ENCODE measurements around the gene KLHL6.
A peak's percentile ranks its signal among the peaks of the same experiment; 100 is the strongest.

The KLHL6 gene

GRCh38 chr3:183564046-183564445, 8.5 kb upstream of the KLHL6 start:
- no peak for DNase-seq (ENCODE audit: low read depth)
- TF ChIP-seq, protein P1, sequence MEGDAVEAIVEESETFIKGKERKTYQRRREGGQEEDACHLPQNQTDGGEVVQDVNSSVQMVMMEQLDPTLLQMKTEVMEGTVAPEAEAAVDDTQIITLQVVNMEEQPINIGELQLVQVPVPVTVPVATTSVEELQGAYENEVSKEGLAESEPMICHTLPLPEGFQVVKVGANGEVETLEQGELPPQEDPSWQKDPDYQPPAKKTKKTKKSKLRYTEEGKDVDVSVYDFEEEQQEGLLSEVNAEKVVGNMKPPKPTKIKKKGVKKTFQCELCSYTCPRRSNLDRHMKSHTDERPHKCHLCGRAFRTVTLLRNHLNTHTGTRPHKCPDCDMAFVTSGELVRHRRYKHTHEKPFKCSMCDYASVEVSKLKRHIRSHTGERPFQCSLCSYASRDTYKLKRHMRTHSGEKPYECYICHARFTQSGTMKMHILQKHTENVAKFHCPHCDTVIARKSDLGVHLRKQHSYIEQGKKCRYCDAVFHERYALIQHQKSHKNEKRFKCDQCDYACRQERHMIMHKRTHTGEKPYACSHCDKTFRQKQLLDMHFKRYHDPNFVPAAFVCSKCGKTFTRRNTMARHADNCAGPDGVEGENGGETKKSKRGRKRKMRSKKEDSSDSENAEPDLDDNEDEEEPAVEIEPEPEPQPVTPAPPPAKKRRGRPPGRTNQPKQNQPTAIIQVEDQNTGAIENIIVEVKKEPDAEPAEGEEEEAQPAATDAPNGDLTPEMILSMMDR (conservative IDR thresholded peaks at IDR 0.05; ENCODE audit: low read depth, low read length), result no peak
- H3K4me3 ChIP-seq (ENCODE audit: low read depth, low read length), result no peak overlapping the region

DNA sequence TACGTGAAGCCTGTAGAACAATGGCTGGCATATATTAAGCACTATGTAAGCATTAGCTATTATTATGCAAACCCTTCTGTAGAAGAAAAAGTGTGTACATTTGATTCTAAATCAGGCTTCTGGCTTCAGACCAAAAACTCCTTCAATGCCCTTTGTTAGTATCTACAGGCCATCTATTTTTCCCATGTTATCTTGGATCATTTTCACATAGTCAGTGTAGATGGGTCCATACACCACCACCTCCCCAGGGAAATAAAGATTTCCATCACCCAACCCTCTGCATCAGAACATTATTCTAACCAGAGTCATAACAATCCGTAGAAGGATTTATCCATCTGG, 8.0 kb upstream of the KLHL6 start:
- no peak overlapping the region for H3K4me3 ChIP-seq (ENCODE audit: low read depth, low read length)
- no peak for DNase-seq (ENCODE audit: low read depth)
- TF ChIP-seq, protein P1 (conservative IDR thresholded peaks at IDR 0.05; ENCODE audit: low read depth, low read length), result no peak

- H3K4me3 ChIP-seq (ENCODE audit: low read depth, low read length), result no peak overlapping the region
- TF ChIP-seq, protein P1 (conservative IDR thresholded peaks at IDR 0.05; ENCODE audit: low read depth, low read length), result peak; percentile 55
- DNase-seq (ENCODE audit: low read depth), result peak; percentile 49
Measured at GRCh38 chr3:183560607-183561006, 5.1 kb upstream of the KLHL6 start.

- no peak for DNase-seq (ENCODE audit: low read depth)
- TF ChIP-seq, protein P1 (conservative IDR thresholded peaks at IDR 0.05; ENCODE audit: low read depth, low read length), result no peak
- H3K4me3 ChIP-seq (ENCODE audit: low read depth, low read length), result no peak overlapping the region
Measured at GRCh38 chr3:183558495-183558894, 3.0 kb upstream of the KLHL6 start.

DNA sequence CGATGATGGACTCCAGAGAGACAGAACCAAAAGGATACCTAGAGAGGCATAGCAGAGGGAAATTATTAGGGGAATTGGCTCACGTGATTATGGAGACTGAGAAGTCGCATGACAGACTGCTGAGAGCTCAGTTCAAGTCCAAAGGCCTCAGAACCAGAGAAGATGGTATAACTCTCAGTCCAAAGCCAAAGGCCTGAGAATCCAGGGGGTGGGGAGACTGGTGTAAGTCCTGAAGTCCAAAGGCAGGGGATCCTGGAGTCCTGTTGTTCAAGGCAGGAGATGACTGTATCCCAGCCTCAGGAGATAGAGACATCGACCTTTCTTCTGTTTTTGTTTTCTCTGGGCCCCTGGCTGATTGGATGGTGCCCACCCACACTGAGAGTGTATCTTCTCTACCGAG, 1.2 kb upstream of the KLHL6 start:
- no peak for DNase-seq (ENCODE audit: low read depth)
- TF ChIP-seq, protein P1 (conservative IDR thresholded peaks at IDR 0.05; ENCODE audit: low read depth, low read length), result no peak
- no peak overlapping the region for H3K4me3 ChIP-seq (ENCODE audit: low read depth, low read length)

DNA sequence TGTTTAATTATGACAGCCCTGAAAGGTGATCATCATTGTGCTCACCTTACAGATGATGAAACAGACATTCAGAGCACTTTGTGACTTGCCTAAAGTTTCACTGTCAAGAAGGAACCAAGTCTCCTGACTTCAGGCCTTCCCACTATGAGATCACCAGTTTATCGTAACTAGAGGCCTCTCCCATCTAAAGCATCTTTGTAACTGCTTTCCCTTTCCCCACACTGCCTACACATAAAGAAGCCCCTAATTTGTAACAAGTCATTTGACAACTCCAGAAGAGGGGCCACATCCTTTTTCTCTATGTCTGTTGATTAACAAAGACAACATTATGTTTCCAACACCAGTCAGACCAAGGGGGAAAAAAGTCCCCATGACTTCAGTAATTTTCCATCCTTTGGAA, 1.1 kb downstream of the KLHL6 start:
- TF ChIP-seq, protein P1 (conservative IDR thresholded peaks at IDR 0.05; ENCODE audit: low read depth, low read length), result no peak
- no peak for DNase-seq (ENCODE audit: low read depth)
- H3K4me3 ChIP-seq (ENCODE audit: low read depth, low read length), result no peak overlapping the region

- TF ChIP-seq, protein P1 (conservative IDR thresholded peaks at IDR 0.05; ENCODE audit: low read depth, low read length), result no peak
- no peak overlapping the region for H3K4me3 ChIP-seq (ENCODE audit: low read depth, low read length)
- no peak for DNase-seq (ENCODE audit: low read depth)
Measured at GRCh38 chr3:183553334-183554026, 2.0 kb downstream of the KLHL6 start.

Measured in choroid plexus epithelial cell (primary cell).